Testis (tissue), 2 donors: ENCODE data around the gene APOBEC3H.

ENCODE experiments used
- POLR2A ChIP-seq: fragments of 450-650 bp; IDR thresholded peaks from one replicate; pipeline ENCODE4 v1.6.1; 2017; ENCODE audit warnings: antibody characterized with exemption, mild to moderate bottlenecking, moderate library complexity
- TF ChIP-seq, protein P1 (sequence below), 3 experiments: fragments of 450-650 bp in 2 of 3; fragments of 200-600 bp in 1 of 3; sonication (generic) in 1 of 3; IDR thresholded peaks; one replicate each; pipeline ENCODE4 v1.5.1; 2016 to 2019; ENCODE audit warnings: antibody characterized with exemption in 3 of 3, mild to moderate bottlenecking in 2 of 3, moderate library complexity in 1 of 3

- TF ChIP-seq, protein P1, sequence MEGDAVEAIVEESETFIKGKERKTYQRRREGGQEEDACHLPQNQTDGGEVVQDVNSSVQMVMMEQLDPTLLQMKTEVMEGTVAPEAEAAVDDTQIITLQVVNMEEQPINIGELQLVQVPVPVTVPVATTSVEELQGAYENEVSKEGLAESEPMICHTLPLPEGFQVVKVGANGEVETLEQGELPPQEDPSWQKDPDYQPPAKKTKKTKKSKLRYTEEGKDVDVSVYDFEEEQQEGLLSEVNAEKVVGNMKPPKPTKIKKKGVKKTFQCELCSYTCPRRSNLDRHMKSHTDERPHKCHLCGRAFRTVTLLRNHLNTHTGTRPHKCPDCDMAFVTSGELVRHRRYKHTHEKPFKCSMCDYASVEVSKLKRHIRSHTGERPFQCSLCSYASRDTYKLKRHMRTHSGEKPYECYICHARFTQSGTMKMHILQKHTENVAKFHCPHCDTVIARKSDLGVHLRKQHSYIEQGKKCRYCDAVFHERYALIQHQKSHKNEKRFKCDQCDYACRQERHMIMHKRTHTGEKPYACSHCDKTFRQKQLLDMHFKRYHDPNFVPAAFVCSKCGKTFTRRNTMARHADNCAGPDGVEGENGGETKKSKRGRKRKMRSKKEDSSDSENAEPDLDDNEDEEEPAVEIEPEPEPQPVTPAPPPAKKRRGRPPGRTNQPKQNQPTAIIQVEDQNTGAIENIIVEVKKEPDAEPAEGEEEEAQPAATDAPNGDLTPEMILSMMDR (IDR thresholded peaks at IDR 0.05), result no peak
- no peak for TF ChIP-seq POLR2A
Measured at GRCh38 chr22:39138357-39138997, 41.4 kb downstream of the APOBEC3H start.
